ENCODE results near the gene SPATA24.

GRCh38 chr5:139383993-139384590 is 19.8 kb downstream of the SPATA24 start:
- TF ChIP-seq CTCF (IDR thresholded peaks at IDR 0.05; ENCODE audit: insufficient read depth, low read length, poor library complexity, severe bottlenecking) (no peak), EZH2phosphoT487 (conservative IDR thresholded peaks at IDR 0.05; ENCODE audit: low read length) (no peak)
